ENCODE results near the gene PRM3.

The PRM3 gene

DNA sequence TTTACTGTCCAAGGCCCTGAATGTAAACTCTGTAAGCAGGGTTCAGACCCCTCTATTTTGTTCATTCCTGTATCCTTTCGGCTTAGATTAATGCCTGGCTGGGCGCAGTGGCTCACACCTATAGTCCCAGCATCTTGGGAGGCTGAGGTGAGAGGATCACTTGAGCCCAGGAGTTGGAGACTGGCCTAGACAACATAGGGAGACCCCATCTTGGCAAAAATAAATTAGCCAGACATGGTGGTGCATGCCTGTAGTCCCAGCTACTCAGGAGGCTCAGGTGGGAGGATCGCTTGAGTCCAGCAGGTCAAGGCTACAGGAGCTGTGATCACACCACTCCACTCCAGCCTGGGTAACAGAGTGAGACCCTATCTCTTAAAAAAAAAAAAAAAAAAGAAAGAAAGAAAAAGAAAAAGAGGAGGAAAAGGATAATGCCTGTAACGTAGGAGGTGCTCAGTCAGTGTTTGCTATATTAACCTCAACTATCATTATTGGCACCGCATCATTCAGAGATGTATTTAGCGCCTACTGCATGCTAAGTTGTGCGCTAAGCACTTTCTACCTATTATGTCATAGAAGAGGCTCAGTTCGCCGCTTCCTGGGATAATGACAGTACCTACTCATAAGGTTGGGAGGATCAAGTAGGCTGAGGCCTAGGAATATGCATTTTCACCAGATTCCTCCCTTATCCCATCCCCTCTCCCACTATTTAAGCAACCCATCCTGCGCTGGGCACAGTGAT, 22.5 kb downstream of the PRM3 start:
- TF ChIP-seq, protein P1, sequence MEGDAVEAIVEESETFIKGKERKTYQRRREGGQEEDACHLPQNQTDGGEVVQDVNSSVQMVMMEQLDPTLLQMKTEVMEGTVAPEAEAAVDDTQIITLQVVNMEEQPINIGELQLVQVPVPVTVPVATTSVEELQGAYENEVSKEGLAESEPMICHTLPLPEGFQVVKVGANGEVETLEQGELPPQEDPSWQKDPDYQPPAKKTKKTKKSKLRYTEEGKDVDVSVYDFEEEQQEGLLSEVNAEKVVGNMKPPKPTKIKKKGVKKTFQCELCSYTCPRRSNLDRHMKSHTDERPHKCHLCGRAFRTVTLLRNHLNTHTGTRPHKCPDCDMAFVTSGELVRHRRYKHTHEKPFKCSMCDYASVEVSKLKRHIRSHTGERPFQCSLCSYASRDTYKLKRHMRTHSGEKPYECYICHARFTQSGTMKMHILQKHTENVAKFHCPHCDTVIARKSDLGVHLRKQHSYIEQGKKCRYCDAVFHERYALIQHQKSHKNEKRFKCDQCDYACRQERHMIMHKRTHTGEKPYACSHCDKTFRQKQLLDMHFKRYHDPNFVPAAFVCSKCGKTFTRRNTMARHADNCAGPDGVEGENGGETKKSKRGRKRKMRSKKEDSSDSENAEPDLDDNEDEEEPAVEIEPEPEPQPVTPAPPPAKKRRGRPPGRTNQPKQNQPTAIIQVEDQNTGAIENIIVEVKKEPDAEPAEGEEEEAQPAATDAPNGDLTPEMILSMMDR (IDR thresholded peaks at IDR 0.05; ENCODE audit: low read depth, low read length) = no peak
- no peak overlapping the region for H3K4me3 ChIP-seq (ENCODE audit: low read depth, low read length)

DNA sequence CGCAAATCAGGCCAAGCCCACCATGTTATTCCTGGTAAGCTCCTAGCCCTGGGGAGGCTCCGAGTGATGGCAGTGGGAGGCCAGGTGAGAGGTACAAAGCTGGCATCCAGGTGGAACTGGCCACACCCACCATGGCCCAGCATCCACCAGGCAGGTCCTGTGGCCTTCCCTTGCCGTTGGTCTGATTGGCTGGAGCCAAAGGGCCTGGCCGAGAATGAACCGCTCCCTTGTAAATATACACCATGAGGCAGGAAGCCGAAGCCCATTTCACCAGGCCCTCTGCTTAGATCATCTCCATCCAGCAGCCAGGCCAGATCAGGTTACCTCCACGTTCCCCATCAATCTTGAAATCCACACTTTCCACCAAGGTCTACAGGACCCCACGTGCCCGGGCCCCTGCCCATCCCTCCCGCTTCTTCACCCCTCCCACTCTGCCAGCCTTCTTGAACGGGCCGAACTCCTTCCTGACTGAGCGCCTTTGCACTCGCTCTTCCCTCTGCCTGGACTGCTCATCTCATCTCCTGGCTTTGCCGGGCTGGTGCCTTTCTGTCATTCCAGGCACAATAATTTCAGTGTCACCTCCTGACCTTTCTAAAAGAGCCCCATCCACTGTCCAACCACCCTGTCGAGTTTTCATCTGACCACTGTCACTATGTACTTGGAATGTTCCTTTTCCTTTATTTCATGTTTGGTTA, 23.2 kb downstream of the PRM3 start:
- TF ChIP-seq, protein P1 (IDR thresholded peaks at IDR 0.05; ENCODE audit: low read depth, low read length) = no peak
- no peak overlapping the region for H3K4me3 ChIP-seq (ENCODE audit: low read depth, low read length)

DNA sequence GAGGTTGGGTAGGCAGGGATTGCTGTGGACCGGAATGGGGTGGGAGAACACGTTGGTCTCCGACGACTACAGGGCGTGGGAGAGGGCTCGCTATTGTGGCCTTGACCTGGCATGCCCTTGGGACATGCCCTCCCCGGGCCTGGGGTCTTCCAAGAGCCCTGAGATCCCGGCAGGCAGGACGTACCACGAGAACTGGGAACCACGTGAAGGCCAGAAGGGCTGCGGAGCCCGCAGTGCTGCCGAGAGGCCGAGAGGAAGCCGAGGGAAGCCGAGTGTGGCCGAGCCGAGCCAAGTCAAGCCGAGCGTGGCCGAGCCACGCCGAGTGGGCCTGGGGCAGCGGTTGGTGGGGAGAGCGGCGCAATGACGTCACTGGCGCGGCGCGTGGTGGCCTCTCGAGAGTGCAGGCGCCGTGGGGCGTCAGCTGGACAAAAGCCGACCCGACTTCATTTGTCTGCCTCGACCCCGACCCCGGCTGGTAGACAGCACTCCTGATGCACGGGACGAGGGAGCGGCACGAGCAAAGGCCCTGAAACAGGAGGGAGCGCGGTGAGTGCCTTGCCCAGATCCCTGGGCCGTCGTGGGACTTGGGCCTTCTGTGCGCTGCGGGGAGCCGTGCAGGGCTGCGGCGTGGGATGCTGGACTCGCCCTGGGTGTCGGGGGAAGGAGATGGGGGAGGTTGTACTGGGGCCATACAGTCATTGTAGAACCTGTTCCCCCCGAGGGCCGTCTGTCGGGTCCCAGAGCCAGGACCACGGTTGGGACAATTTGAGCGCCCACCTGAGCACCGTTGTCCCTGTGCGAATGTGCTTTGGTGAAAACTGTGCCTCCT, 24.0 kb downstream of the PRM3 start:
- TF ChIP-seq, protein P1 (IDR thresholded peaks at IDR 0.05; ENCODE audit: low read depth, low read length) = no peak
- no peak overlapping the region for H3K4me3 ChIP-seq (ENCODE audit: low read depth, low read length)

DNA sequence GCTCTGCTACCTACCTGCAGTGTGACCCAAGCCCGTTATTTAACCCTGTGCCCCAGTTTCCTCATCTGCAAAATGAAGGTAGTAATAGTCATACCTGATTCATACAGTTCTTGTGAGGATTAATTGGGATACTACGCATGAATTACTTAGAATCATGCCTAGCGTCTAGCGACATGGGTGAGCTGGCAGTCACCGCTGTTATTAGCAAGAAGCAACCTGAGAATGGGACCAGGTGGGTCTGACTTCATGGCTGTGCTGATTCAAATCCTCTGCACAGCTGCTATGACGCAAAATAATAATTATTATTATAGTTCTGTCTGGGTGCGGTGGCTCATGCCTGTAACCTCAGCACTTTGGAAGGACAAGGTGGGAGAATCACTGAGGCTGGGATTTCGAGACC, 25.3 kb downstream of the PRM3 start:
- TF ChIP-seq, protein P1 (IDR thresholded peaks at IDR 0.05; ENCODE audit: low read depth, low read length) = no peak
- no peak overlapping the region for H3K4me3 ChIP-seq (ENCODE audit: low read depth, low read length)

DNA sequence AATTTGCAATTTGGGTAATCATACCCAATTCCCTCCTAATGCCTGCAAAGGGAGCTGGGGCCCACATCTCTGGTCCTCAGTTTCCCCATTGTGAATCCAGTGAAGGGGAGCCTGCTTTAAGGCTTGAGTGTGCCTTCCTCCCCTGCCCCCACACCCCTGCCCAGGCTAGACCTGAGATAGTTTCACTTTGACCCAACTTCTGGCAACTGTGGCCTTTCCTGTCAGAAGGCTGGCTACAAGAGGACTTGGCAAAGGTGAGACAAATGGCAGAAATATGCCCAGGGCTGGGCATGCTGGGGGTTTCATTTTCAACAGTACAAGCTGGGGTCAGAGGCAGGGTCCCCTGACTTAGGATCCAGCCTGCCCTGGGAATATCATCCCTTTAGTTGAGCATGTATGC, 27.4 kb downstream of the PRM3 start:
- H3K4me3 ChIP-seq (ENCODE audit: low read depth, low read length) = no peak overlapping the region
- TF ChIP-seq, protein P1 (IDR thresholded peaks at IDR 0.05; ENCODE audit: low read depth, low read length) = no peak

DNA sequence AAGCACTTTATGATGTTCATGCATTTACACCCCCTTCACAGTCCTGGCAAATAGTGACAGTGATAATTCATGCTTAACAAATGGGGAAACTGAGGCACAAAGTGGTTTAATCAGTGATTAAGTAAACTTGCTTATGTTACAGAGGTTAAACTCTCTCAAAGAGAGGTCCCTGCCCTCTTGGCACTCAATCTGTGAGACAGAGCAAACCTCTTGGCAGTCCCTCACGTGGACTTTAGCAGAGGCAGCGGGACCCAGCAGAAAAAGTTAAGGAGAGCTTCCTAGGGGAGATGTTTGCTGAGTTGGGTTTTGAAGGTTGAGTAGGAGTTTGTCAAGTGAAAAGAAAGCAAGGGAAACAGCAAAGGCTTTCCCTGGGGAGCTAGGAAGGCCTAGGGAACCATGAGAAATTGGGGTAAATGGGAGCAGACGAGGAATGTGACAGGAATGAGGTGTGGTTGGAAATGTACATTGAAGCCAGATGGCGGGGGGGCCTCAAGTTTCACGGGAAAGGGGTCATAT, 28.1 kb downstream of the PRM3 start:
- no peak overlapping the region for H3K4me3 ChIP-seq (ENCODE audit: low read depth, low read length)
- TF ChIP-seq, protein P1 (IDR thresholded peaks at IDR 0.05; ENCODE audit: low read depth, low read length) = no peak
